WTC11 (cell line): Measurements from ENCODE around the gene RNF31. TPM values are rescaled to one million over a fixed set of nuclear protein-coding genes. Genes with fewer than 3 reads are reported as not detected.
A peak's percentile ranks its signal among the peaks of the same experiment; 100 is the strongest.

ENCODE experiments used
- ATAC-seq: fragments of 200-7000 bp; cut with Tn5 transposase; 2 replicates; pipeline ENCODE4 v1.10.0; 2021; ENCODE audit warnings: mild to moderate bottlenecking, moderate library complexity
- CTCF ChIA-PET: fragments of 300-600 bp; sonication (Branson Sonifier 250); formaldehyde crosslinking; loops from one replicate; lab custom pipeline; 2021; ENCODE audit warnings: antibody characterized with exemption; lab: Charles Lee
- POLR2A ChIA-PET: fragments of 350-600 bp; sonication (Branson Sonifier 250); formaldehyde crosslinking; loops from one replicate; lab custom pipeline; 2021; ENCODE audit warnings: antibody characterized with exemption; lab: Charles Lee
- DNase-seq: peaks from one replicate; pipeline ENCODE4 v3.0.0; 2021; ENCODE audit warnings: low spot score
- H3K27ac Mint-ChIP-seq: 2 replicates; pipeline ENCODE4 v1.8.0; 2021; ENCODE audit warnings: mixed read lengths
- H3K27me3 Mint-ChIP-seq: 2 replicates; pipeline ENCODE4 v1.8.0; 2021; ENCODE audit warnings: low read depth, mild to moderate bottlenecking, moderate library complexity, mixed read lengths
- H3K36me3 Mint-ChIP-seq: 2 replicates; pipeline ENCODE4 v1.8.0; 2021; ENCODE audit warnings: mixed read lengths
- H3K4me1 Mint-ChIP-seq: 2 replicates; pipeline ENCODE4 v1.8.0; 2022; ENCODE audit warnings: mixed read lengths
- H3K4me3 Mint-ChIP-seq: 2 replicates; pipeline ENCODE4 v1.8.0; 2021; ENCODE audit warnings: mild to moderate bottlenecking, moderate library complexity, mixed read lengths
- H3K9me3 Mint-ChIP-seq: 2 replicates; pipeline ENCODE4 v1.8.0; 2021; ENCODE audit warnings: mixed read lengths
- AR ChIP-seq: fragments of 250-450 bp; sonication (Bioruptor Pico); IDR thresholded peaks from 2 replicates; pipeline ENCODE4 v1.9.0; 2021; ENCODE audit warnings: mild to moderate bottlenecking
- ATF6 ChIP-seq: sonication (generic); formaldehyde crosslinking; IDR thresholded peaks from 2 replicates; pipeline ENCODE4 v1.8.1; 2023; ENCODE audit warnings: mild to moderate bottlenecking, missing genetic modification reagents
- CREB1 ChIP-seq: sonication (generic); formaldehyde crosslinking; IDR thresholded peaks from 2 replicates; pipeline ENCODE4 v1.8.0; 2023; ENCODE audit warnings: mild to moderate bottlenecking, missing genetic modification reagents
- E2F1 ChIP-seq: sonication (generic); formaldehyde crosslinking; IDR thresholded peaks from 2 replicates; pipeline ENCODE4 v1.8.0; 2022; ENCODE audit warnings: mild to moderate bottlenecking, missing genetic modification reagents
- GRHL2 ChIP-seq: fragments of 250-450 bp; sonication (Bioruptor Pico); IDR thresholded peaks from 2 replicates; pipeline ENCODE4 v1.8.0; 2022; ENCODE audit warnings: mild to moderate bottlenecking, moderate library complexity; ENCODE audit not compliant: insufficient replicate concordance, severe bottlenecking
- KAT7 ChIP-seq: sonication (generic); formaldehyde crosslinking; IDR thresholded peaks from 2 replicates; pipeline ENCODE4 v1.8.1; 2023; ENCODE audit warnings: missing genetic modification reagents, mild to moderate bottlenecking, borderline replicate concordance
- MXD4 ChIP-seq: fragments of 250-450 bp; sonication (Bioruptor Pico); IDR thresholded peaks from 2 replicates; pipeline ENCODE4 v1.8.0; 2021; ENCODE audit warnings: mild to moderate bottlenecking, moderate library complexity, borderline replicate concordance
- OVOL2 ChIP-seq: fragments of 250-450 bp; sonication (Bioruptor Pico); IDR thresholded peaks from 2 replicates; pipeline ENCODE4 v1.9.0; 2021; ENCODE audit warnings: mild to moderate bottlenecking, borderline replicate concordance
- SP1 ChIP-seq: sonication (generic); formaldehyde crosslinking; conservative IDR thresholded peaks from 2 replicates; pipeline ENCODE4 v1.8.1; 2022; ENCODE audit warnings: missing genetic modification reagents
- ZNF138 ChIP-seq: sonication (generic); formaldehyde crosslinking; conservative IDR thresholded peaks from 2 replicates; pipeline ENCODE4 v1.8.1; 2022; ENCODE audit warnings: mild to moderate bottlenecking, moderate library complexity, missing genetic modification reagents
- ZNF281 ChIP-seq: sonication (generic); formaldehyde crosslinking; IDR thresholded peaks from 2 replicates; pipeline ENCODE4 v1.8.0; 2023; ENCODE audit warnings: mild to moderate bottlenecking, missing genetic modification reagents
- ZNF416 ChIP-seq: fragments of 250-450 bp; sonication (Bioruptor Pico); IDR thresholded peaks from 2 replicates; pipeline ENCODE4 v1.9.0; 2021; ENCODE audit warnings: mild to moderate bottlenecking, inconsistent platforms
- ZNF512 ChIP-seq: sonication (generic); formaldehyde crosslinking; IDR thresholded peaks from 2 replicates; pipeline ENCODE4 v1.8.1; 2022; ENCODE audit warnings: missing genetic modification reagents, borderline replicate concordance
- total RNA-seq: library from RNA; stranded (reverse); gene quantifications from 3 replicates; pipeline ENCODE4 v1.2.3, GENCODE V29; 2021

The RNF31 gene
- total RNA-seq, 1 experiment from 2014 or later, result 86.2 TPM

- no peaks in the 10 kb centered on the region for H3K27me3 Mint-ChIP-seq
- H3K9me3 Mint-ChIP-seq, result peaks cover 21% of the 10 kb centered on the region
- DNase-seq (no peak), ATAC-seq (no peak)
- H3K27ac Mint-ChIP-seq, result peak overlapping the region; percentile 8; the same call in 1 of the 2 replicates
- H3K36me3 Mint-ChIP-seq, result peaks cover 80% of the 10 kb centered on the region
- H3K4me1 Mint-ChIP-seq, result peaks cover 11% of the 10 kb centered on the region
- H3K4me3 Mint-ChIP-seq, result no peak overlapping the region
- ChIA-PET POLR2A (interaction anchor here (1.1 to 1.6 kb wide), 2 partner anchors 9 to 67 kb away, joined by 4 to 6 read pairs; partner anchors contain the start of genes CHMP4A and RABGGTA), CTCF (interaction anchor here (1.9 kb wide), 1 partner anchor 104 kb away, joined by 7 read pairs; the partner anchor contains the start of gene CIDEB)
- TF ChIP-seq E2F1 (CRISPR knock-in tag), result no peak
- no peak for TF ChIP-seq ZNF138 (CRISPR knock-in tag)
Observed at GRCh38 chr14:24204163-24205146, 57.2 kb downstream of the RNF31 start.

- ChIA-PET POLR2A (interaction anchor here (1.2 kb wide), 1 partner anchor 22 kb away, joined by 7 read pairs; no protein-coding TSS in a partner anchor), CTCF (interaction anchor here (0.5 to 1.1 kb wide), 2 partner anchors 11 to 35 kb away, joined by 4 to 5 read pairs; partner anchors contain the start of gene TM9SF1)
- Mint-ChIP-seq H3K36me3 (peaks cover 84% of the 10 kb centered on the region), H3K4me3 (no peak overlapping the region), H3K4me1 (peaks cover 11% of the 10 kb centered on the region), H3K27me3 (no peaks in the 10 kb centered on the region), H3K9me3 (peaks cover 17% of the 10 kb centered on the region), H3K27ac (no peak overlapping the region)
- TF ChIP-seq OVOL2 (CRISPR knock-in tag), result no peak
- TF ChIP-seq MXD4 (CRISPR knock-in tag), result no peak
- no peak for TF ChIP-seq CREB1 (CRISPR knock-in tag)
- DNase-seq (no peak), ATAC-seq (no peak)
Observed at GRCh38 chr14:24206260-24207103, 59.2 kb downstream of the RNF31 start.

- CTCF ChIA-PET, result interaction anchor here (0.5 to 1.1 kb wide), 3 partner anchors 12 to 36 kb away, joined by 3 to 5 read pairs (median 4); partner anchors contain the start of gene TM9SF1
- peaks cover 80% of the 10 kb centered on the region for H3K36me3 Mint-ChIP-seq
- ATAC-seq (no peak), DNase-seq (no peak)
- no peaks in the 10 kb centered on the region for H3K27me3 Mint-ChIP-seq
- POLR2A ChIA-PET, result no interaction called here
- no peak overlapping the region for H3K4me3 Mint-ChIP-seq
- peaks cover 11% of the 10 kb centered on the region for H3K9me3 Mint-ChIP-seq
- H3K27ac Mint-ChIP-seq, result no peak overlapping the region
- TF ChIP-seq ZNF512 (no peak), AR (no peak), KAT7 (CRISPR knock-in tag) (no peak)
- H3K4me1 Mint-ChIP-seq, result peaks cover 9% of the 10 kb centered on the region
Observed at GRCh38 chr14:24207104-24207551, 59.8 kb downstream of the RNF31 start.

GRCh38 chr14:24207625-24208024 lies 60.3 kb downstream of the RNF31 start:
- no peak for DNase-seq
- CTCF ChIA-PET, result interaction anchor here (0.5 to 1.1 kb wide), 2 partner anchors 12 to 21 kb away, joined by 3 to 4 read pairs; partner anchors contain the start of gene TM9SF1
- ATAC-seq, result no peak
- H3K36me3 Mint-ChIP-seq, result peaks cover 75% of the 10 kb centered on the region
- H3K4me1 Mint-ChIP-seq, result peaks cover 7% of the 10 kb centered on the region
- POLR2A ChIA-PET, result no interaction called here
- no peak overlapping the region for H3K27ac Mint-ChIP-seq
- TF ChIP-seq SP1 (CRISPR knock-in tag), result no peak
- no peak for TF ChIP-seq ATF6
- no peak for TF ChIP-seq ZNF416
- no peak for TF ChIP-seq GRHL2 (CRISPR knock-in tag)
- no peak for TF ChIP-seq ZNF281 (CRISPR knock-in tag)
- no peak overlapping the region for H3K4me3 Mint-ChIP-seq
- peaks cover 6% of the 10 kb centered on the region for H3K9me3 Mint-ChIP-seq
- H3K27me3 Mint-ChIP-seq, result no peaks in the 10 kb centered on the region
